NT2/D1 (cell line): ENCODE data around the gene TTC39B.

Source experiments
- YY1 ChIP-seq: IDR thresholded peaks from 2 replicates; pipeline ENCODE4 v1.6.1; 2011; ENCODE audit not compliant: insufficient read length, insufficient read depth
- ZNF274 ChIP-seq: IDR thresholded peaks from 2 replicates; pipeline ENCODE4 v1.6.1; 2011; ENCODE audit warnings: mild to moderate bottlenecking, low read depth, low read length

DNA sequence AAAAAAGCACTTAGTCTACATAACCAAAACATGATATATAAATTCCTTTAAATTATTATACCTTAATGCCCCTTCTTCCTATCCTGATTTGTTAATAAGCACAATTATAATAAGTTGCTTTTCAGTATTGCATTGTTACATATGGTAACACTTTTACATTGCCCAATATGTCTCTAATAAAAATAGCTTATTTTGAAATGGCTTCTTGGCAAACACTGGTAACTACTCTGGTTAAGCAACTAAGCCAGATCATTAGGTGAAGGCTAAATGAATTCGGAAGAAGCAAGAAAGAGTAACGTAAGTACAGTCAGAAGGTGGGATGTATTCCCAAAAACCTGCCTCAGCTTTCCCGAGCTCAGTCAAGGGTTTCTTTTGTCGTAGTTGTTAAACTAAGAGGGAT lies 85.3 kb downstream of the TTC39B start:
- TF ChIP-seq YY1 (no peak), ZNF274 (no peak)
